ENCODE results near the gene LRRC4C.

DNA sequence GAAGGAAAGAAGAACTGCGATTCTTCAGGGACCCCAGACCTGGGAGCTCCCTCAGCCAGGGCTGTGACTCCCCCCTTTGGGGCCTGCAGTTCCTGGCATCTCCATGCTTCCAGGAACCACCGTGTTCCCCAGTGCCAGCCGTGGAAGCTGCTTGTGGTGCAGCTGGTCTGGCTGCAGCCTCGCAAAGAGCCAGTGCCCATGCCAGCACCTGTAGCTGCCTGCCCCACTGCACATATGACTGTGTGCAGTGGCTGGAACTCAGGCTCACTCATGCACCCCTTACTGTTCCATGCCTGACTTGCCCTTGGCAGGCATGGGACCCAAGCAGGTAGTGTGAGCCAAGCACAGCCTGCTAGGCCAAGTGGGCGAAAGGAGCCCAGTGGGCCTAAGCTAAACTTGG, 401.3 kb downstream of the LRRC4C start:
- TF ChIP-seq, protein P1, sequence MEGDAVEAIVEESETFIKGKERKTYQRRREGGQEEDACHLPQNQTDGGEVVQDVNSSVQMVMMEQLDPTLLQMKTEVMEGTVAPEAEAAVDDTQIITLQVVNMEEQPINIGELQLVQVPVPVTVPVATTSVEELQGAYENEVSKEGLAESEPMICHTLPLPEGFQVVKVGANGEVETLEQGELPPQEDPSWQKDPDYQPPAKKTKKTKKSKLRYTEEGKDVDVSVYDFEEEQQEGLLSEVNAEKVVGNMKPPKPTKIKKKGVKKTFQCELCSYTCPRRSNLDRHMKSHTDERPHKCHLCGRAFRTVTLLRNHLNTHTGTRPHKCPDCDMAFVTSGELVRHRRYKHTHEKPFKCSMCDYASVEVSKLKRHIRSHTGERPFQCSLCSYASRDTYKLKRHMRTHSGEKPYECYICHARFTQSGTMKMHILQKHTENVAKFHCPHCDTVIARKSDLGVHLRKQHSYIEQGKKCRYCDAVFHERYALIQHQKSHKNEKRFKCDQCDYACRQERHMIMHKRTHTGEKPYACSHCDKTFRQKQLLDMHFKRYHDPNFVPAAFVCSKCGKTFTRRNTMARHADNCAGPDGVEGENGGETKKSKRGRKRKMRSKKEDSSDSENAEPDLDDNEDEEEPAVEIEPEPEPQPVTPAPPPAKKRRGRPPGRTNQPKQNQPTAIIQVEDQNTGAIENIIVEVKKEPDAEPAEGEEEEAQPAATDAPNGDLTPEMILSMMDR (conservative IDR thresholded peaks at IDR 0.05 in 1 of 2, IDR thresholded peaks at IDR 0.05 in 1 of 2; ENCODE audit: extremely low read depth in 1 of 2, insufficient read depth in 1 of 2, low read depth in 1 of 2, low read length in 2 of 2): no peak
- TF ChIP-seq EZH2 (IDR thresholded peaks at IDR 0.05; ENCODE audit: borderline replicate concordance, low read length): no peak
